Liver (tissue), 9 donors: ENCODE data around the gene ERC2. TPM values are rescaled to one million over a fixed set of nuclear protein-coding genes. Genes with fewer than 3 reads are reported as not detected.

Experiments
- DNase-seq: peaks from one replicate; pipeline ENCODE4 v3.0.0-alpha.2; 2017; ENCODE audit warnings: low spot score
- H3K27ac ChIP-seq, 2 donors: one replicate each; pipeline ENCODE4 v1.7.0; 2013; ENCODE audit warnings: inconsistent platforms in 2 of 2, low read length in 2 of 2, control low read depth in 1 of 2, low read depth in 1 of 2, mild to moderate bottlenecking in 1 of 2
- H3K27me3 ChIP-seq, 4 donors: one replicate each; pipeline versions ENCODE4 v1.6.1 to v1.7.0; 2013; ENCODE audit warnings: low read length in 3 of 4, inconsistent platforms in 1 of 4, mild to moderate bottlenecking in 1 of 4, moderate library complexity in 1 of 4; ENCODE audit not compliant: control insufficient read depth in 4 of 4, insufficient read depth in 4 of 4
- H3K36me3 ChIP-seq, 4 donors: one replicate each; pipeline versions ENCODE4 v1.6.1 to v1.7.0; 2013; ENCODE audit warnings: low read length in 3 of 4, mild to moderate bottlenecking in 3 of 4, low read depth in 1 of 4, moderate library complexity in 1 of 4; ENCODE audit not compliant: control insufficient read depth in 4 of 4, insufficient read depth in 3 of 4
- H3K4me1 ChIP-seq, 4 donors: one replicate each; pipeline versions ENCODE4 v1.6.1 to v1.7.0; 2013; ENCODE audit warnings: low read length in 3 of 4, mild to moderate bottlenecking in 3 of 4, moderate library complexity in 1 of 4; ENCODE audit not compliant: control insufficient read depth in 4 of 4, insufficient read depth in 4 of 4
- H3K4me3 ChIP-seq, 3 donors: one replicate each; pipeline versions ENCODE4 v1.6.1 to v1.7.0; 2013; ENCODE audit warnings: low read length in 3 of 3, control low read depth in 1 of 3, low read depth in 1 of 3, mild to moderate bottlenecking in 1 of 3
- H3K9ac ChIP-seq, 2 donors: one replicate each; pipeline ENCODE4 v1.7.0; 2013; ENCODE audit warnings: low read length in 2 of 2, mild to moderate bottlenecking in 2 of 2, moderate library complexity in 2 of 2, control low read depth in 1 of 2, low read depth in 1 of 2
- H3K9me3 ChIP-seq, 4 donors: one replicate each; pipeline versions ENCODE4 v1.6.1 to v1.7.0; 2013; ENCODE audit warnings: low read length in 3 of 4; ENCODE audit not compliant: control insufficient read depth in 4 of 4
- EGR1 ChIP-seq, 2 donors: IDR thresholded peaks; 2 replicates each; pipeline ENCODE4 v1.6.1; 2016 to 2018; ENCODE audit warnings: antibody characterized with exemption in 2 of 2, low read depth in 2 of 2
- FOXA1 ChIP-seq: IDR thresholded peaks from 2 replicates; pipeline ENCODE4 v1.6.1; 2016; ENCODE audit warnings: antibody characterized with exemption
- GABPA ChIP-seq, 2 donors: IDR thresholded peaks in 1 of 2; conservative IDR thresholded peaks in 1 of 2; 2 replicates each; pipeline ENCODE4 v1.6.1; 2016; ENCODE audit warnings: antibody characterized with exemption in 2 of 2, mild to moderate bottlenecking in 1 of 2, moderate library complexity in 1 of 2
- HNF4A ChIP-seq, 2 donors: conservative IDR thresholded peaks; 2 replicates each; pipeline ENCODE4 v1.6.1; 2016; ENCODE audit warnings: antibody characterized with exemption in 2 of 2, mild to moderate bottlenecking in 2 of 2
- HNF4G ChIP-seq: IDR thresholded peaks from 2 replicates; pipeline ENCODE4 v1.6.1; 2016; ENCODE audit warnings: antibody characterized with exemption
- JUND ChIP-seq, 2 donors: IDR thresholded peaks; 2 replicates each; pipeline ENCODE4 v1.6.1; 2016; ENCODE audit warnings: antibody characterized with exemption in 2 of 2
- NR2F2 ChIP-seq: IDR thresholded peaks from 2 replicates; pipeline ENCODE4 v1.6.1; 2016; ENCODE audit warnings: antibody characterized with exemption
- RAD21 ChIP-seq, 2 donors: IDR thresholded peaks; 2 replicates each; pipeline ENCODE4 v1.6.1; 2016; ENCODE audit warnings: antibody characterized with exemption in 2 of 2, mild to moderate bottlenecking in 2 of 2
- REST ChIP-seq: IDR thresholded peaks from 2 replicates; pipeline ENCODE4 v1.6.1; 2016; ENCODE audit warnings: antibody characterized with exemption, mild to moderate bottlenecking
- RXRA ChIP-seq, 2 donors: IDR thresholded peaks; 2 replicates each; pipeline ENCODE4 v1.6.1; 2017 to 2018; ENCODE audit warnings: antibody characterized with exemption in 2 of 2, mild to moderate bottlenecking in 1 of 2
- SP1 ChIP-seq: IDR thresholded peaks from 2 replicates; pipeline ENCODE4 v1.6.1; 2018; ENCODE audit warnings: antibody characterized with exemption, mild to moderate bottlenecking
- TAF1 ChIP-seq: conservative IDR thresholded peaks from 2 replicates; pipeline ENCODE4 v1.6.1; 2016; ENCODE audit warnings: antibody characterized with exemption, mild to moderate bottlenecking
- YY1 ChIP-seq: IDR thresholded peaks from 2 replicates; pipeline ENCODE4 v1.6.1; 2016; ENCODE audit warnings: antibody characterized with exemption, mild to moderate bottlenecking
- WGBS: extraction: QIAGEN DNeasy Blood & Tissue Kit; methylation state at CpG from one replicate; pipeline ENCODE4 v1.1.7; 2013; 5-methylcytosine and 5-hydroxymethylcytosine counted together
- polyA plus RNA-seq, 2 donors: library from polyadenylated mRNA; stranded (reverse) in 1 of 2; unstranded in 1 of 2; fragments of 200-250 nt in 1 of 2; fragments of >200 nt in 1 of 2; fragmentation: Nextera tagmentation in 1 of 2; extraction: Ambion mirVana in 1 of 2; gene quantifications; one replicate each; pipeline versions ENCODE4 v1.2.1 to v1.2.3, GENCODE V29; 2013 to 2015
- total RNA-seq, 2 donors: library from RNA; depleted of rRNA; stranded (reverse); fragments of >200 nt; gene quantifications; one replicate each; pipeline ENCODE4 v1.2.3, GENCODE V29; 2014
- TF ChIP-seq, protein P1 (sequence below): IDR thresholded peaks from 2 replicates; pipeline ENCODE4 v1.6.1; 2016; ENCODE audit warnings: antibody characterized with exemption
- TF ChIP-seq, protein P2 (sequence below): IDR thresholded peaks from 2 replicates; pipeline ENCODE4 v1.6.1; 2016; ENCODE audit warnings: antibody characterized with exemption
- TF ChIP-seq, protein P3 (sequence below): fragments of 150-350 bp; IDR thresholded peaks from 2 replicates; pipeline ENCODE4 v1.5.1; 2017; ENCODE audit warnings: improper control_type of control experiment, low read depth, low read length; ENCODE audit not compliant: missing input control
- donor health status: healthy.
- donor health status: healthy.
- donor health status: healthy.
- donor health status: healthy.
- donor health status: healthy.

Gene ERC2
- total and polyA plus RNA-seq, 4 donors, result 0.14 to 0.25 TPM; not detected in 2

GRCh38 chr3:55725681-55726500, 742.4 kb downstream of the ERC2 start:
- no peak overlapping the region for H3K9ac ChIP-seq
- H3K4me1 ChIP-seq, result no peaks in the 10 kb centered on the region
- H3K9me3 ChIP-seq, result no peaks in the 10 kb centered on the region
- WGBS, result 47% methylated on average over 3 of the region's 3 CpGs
- TF ChIP-seq, protein P1, sequence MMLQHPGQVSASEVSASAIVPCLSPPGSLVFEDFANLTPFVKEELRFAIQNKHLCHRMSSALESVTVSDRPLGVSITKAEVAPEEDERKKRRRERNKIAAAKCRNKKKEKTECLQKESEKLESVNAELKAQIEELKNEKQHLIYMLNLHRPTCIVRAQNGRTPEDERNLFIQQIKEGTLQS, result no peak
- TF ChIP-seq YY1 (no peak), REST (no peak), FOXA1 (no peak), TAF1 (no peak), JUND (IDR thresholded peaks at IDR 0.05) (no peak), GABPA (IDR thresholded peaks at IDR 0.05 in 1 of 2, conservative IDR thresholded peaks at IDR 0.05 in 1 of 2) (no peak), NR2F2 (no peak), RAD21 (IDR thresholded peaks at IDR 0.05) (no peak), SP1 (no peak), RXRA (IDR thresholded peaks at IDR 0.05) (no peak), HNF4A (conservative IDR thresholded peaks at IDR 0.05) (no peak), EGR1 (IDR thresholded peaks at IDR 0.05; ENCODE audit: low read depth in 2 of 2) (no peak)
- TF ChIP-seq, protein P2, sequence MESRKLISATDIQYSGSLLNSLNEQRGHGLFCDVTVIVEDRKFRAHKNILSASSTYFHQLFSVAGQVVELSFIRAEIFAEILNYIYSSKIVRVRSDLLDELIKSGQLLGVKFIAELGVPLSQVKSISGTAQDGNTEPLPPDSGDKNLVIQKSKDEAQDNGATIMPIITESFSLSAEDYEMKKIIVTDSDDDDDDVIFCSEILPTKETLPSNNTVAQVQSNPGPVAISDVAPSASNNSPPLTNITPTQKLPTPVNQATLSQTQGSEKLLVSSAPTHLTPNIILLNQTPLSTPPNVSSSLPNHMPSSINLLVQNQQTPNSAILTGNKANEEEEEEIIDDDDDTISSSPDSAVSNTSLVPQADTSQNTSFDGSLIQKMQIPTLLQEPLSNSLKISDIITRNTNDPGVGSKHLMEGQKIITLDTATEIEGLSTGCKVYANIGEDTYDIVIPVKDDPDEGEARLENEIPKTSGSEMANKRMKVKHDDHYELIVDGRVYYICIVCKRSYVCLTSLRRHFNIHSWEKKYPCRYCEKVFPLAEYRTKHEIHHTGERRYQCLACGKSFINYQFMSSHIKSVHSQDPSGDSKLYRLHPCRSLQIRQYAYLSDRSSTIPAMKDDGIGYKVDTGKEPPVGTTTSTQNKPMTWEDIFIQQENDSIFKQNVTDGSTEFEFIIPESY, result no peak
- H3K36me3 ChIP-seq, result no peaks in the 10 kb centered on the region
- no peak overlapping the region for H3K27ac ChIP-seq
- peaks cover 0 to 2% (median 0%) of the 10 kb centered on the region in 4 donors for H3K27me3 ChIP-seq
- DNase-seq, result no peak
- no peak overlapping the region for H3K4me3 ChIP-seq

GRCh38 chr3:55724821-55725220, 743.4 kb downstream of the ERC2 start:
- Histone ChIP-seq H3K9me3 (no peaks in the 10 kb centered on the region), H3K9ac (no peak overlapping the region), H3K27me3 (peaks cover 0 to 2% (median 0%) of the 10 kb centered on the region in 4 donors), H3K27ac (no peak overlapping the region), H3K4me3 (no peak overlapping the region), H3K4me1 (no peaks in the 10 kb centered on the region), H3K36me3 (no peaks in the 10 kb centered on the region)
- DNase-seq, result no peak
- 69% methylated on average over 2 of the region's 2 CpGs for WGBS
- TF ChIP-seq HNF4G, result no peak
- TF ChIP-seq REST, result no peak
- no peak for TF ChIP-seq RXRA (IDR thresholded peaks at IDR 0.05)
- TF ChIP-seq, protein P2, result no peak
- no peak for TF ChIP-seq RAD21 (IDR thresholded peaks at IDR 0.05)
- TF ChIP-seq, protein P1, result no peak
- TF ChIP-seq FOXA1, result no peak
- TF ChIP-seq EGR1 (IDR thresholded peaks at IDR 0.05; ENCODE audit: low read depth in 2 of 2), result no peak
- no peak for TF ChIP-seq HNF4A (conservative IDR thresholded peaks at IDR 0.05)
- TF ChIP-seq, protein P3, sequence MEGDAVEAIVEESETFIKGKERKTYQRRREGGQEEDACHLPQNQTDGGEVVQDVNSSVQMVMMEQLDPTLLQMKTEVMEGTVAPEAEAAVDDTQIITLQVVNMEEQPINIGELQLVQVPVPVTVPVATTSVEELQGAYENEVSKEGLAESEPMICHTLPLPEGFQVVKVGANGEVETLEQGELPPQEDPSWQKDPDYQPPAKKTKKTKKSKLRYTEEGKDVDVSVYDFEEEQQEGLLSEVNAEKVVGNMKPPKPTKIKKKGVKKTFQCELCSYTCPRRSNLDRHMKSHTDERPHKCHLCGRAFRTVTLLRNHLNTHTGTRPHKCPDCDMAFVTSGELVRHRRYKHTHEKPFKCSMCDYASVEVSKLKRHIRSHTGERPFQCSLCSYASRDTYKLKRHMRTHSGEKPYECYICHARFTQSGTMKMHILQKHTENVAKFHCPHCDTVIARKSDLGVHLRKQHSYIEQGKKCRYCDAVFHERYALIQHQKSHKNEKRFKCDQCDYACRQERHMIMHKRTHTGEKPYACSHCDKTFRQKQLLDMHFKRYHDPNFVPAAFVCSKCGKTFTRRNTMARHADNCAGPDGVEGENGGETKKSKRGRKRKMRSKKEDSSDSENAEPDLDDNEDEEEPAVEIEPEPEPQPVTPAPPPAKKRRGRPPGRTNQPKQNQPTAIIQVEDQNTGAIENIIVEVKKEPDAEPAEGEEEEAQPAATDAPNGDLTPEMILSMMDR, result no peak
- no peak for TF ChIP-seq JUND (IDR thresholded peaks at IDR 0.05)
